NCI-H2196 treated with DMSO at 0.1 percent for 48 hours (cell line): ENCODE measurements around the gene CACNA1B.
"Not testable (repeated sequence)": the region's sequence is repeated elsewhere in the genome, so short reads cannot be mapped to it uniquely, and the experiment has no call there.

Source experiments
- DNase-seq: peaks from one replicate; lab custom pipeline; 2025; ENCODE audit not compliant: unreplicated experiment; lab: John Stamatoyannopoulos, UW

CACNA1B gene

DNA sequence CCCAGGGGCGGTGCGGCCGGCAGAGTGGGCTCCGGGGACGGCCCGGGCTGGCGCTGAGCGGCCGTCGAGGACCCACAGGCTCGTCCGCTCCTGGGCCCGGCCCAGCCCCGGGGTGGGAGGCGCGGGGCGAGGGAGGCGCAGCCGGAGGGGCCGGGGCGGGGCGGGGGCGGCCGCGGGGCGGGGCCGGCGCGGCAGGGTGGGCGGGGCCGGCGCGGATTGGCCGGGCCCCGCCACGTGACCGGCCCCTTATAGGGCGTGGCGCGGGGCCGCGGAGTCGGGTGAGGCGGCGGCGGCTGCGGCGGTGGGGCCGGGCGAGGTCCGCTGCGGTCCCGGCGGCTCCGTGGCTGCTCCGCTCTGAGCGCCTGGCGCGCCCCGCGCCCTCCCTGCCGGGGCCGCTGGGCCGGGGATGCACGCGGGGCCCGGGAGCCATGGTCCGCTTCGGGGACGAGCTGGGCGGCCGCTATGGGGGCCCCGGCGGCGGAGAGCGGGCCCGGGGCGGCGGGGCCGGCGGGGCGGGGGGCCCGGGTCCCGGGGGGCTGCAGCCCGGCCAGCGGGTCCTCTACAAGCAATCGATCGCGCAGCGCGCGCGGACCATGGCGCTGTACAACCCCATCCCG is at the start of gene CACNA1B:
TSS of gene CACNA1B (plus strand) at position 277 of the 617 bp plus-strand sequence. CDS start at position 429, 152 bp downstream.
- DNase-seq: not testable (repeated sequence)

DNA sequence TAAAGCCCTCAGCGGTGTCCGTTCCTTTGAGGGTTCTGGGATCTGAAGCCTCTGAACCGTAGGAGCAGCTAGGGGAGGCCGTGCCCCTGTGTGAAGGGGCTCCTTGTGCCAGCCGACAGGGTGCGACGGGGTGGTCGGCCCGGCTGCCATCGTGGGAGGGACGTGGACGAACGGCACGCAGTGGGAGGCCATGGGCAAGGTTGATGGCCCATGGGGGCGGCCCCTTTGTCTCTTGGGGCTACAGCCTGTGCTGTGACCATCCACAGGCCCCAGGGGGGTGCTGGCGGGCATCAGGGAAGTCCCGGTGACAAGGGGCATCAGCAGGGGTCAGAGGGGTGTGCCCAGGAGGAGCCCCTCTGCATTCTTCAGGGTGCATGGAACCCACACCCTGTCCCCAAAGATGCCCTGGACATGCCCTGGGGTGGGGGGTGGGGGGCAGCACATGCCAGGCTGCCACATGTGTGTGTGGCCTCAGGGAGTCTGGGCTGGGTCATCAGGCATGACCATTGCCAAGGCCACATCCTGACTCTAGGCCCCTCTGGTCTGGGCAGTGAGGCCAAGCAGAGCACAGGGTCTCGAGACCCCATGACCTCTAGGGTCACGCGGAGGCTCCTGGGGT is 49.6 kb upstream of the CACNA1B start:
- DNase-seq: no peak

DNA sequence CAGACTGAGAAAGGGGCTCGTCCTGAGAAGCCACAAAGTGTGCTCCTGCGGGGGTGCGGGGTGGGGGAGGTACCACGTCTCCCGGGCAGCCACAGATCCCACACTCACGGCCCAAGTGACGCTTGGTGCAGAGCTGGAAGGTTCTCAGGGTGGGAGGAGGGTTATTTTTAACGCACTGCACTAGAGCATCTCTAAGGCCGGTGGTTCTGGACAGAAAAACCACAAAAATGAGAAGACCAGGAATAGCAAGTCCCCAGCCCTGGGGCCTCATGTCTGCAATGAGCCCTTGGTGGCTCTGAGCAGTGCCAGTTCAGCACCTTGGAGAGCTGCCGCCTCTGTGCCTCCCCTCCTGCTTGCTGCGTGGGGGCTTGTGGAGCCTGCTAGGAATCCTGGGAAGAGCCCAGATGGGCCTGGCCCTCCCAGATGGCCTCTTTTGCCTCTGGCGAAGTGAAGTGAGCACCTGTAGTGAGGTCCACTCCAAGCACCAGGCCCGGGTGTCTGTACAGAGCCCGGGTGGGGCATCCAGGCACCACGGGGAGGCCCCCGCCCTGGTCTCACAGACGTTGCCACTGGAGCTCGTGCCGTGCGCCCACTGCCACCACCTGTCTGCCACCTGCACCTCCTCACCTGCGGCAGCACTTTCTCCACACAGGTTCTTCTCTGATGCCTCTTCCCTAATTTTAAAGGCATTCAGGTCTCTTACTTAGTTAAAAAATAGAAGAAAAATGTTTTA is 48.9 kb upstream of the CACNA1B start:
- no peak for DNase-seq

DNA sequence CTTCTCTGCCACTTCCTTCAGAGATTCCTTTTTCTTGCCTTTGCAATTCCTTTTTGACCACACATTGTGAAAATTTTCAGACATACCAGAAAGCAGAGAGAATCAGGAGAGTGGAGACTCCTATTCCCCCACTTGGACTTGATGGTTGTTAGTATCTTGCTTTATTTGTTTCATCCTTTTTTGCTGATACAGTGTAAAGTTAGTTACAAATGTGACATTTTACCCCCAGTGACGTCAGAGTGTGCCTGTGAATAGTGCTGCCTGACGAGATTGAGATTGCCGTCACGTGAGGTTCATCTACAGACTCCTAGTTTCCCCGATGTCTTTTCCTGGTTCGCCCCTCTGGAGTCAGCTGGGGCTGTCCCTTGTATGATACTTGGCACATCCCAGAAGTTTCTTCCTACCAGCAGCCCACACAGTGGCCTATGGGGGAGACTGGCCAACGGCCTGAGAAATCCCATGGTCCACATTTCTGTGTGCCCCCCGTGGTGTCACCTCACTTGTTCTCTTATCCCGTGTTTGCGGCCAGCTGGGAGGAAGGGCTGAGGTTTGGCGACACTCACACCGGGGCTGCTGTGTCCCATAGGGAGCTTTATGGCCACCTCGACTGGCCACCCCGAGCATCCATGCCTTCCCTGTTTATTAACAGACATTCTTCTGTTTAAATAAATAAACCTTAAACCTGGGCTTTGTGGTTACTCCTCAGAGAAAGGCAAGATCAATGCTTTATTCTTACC is 48.2 kb upstream of the CACNA1B start:
- no peak for DNase-seq

DNA sequence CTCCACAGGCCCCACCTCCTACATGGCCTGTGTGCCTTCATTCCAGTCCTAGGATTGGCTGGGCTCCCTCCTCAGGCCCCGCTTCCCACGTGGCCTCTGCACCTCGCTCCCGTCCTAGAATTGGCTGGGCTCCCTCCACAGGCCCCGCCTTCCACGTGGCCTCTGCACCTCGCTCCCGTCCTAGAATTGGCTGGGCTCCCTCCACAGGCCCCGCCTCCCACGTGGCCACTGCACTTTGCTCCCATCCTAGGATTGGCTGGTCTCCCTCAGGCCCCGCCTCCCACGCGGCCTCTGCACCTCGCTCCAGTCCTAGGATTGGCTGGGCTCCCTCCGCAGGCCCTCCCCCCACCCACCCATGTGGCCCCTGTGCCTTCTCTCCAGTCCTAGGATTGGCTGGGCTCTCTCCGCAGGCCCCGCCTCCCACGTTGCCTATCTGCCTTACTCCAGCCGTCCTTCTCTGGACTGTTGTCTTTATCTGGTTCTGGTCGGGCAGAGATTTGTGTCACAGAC is 45.3 kb upstream of the CACNA1B start:
- no peak for DNase-seq

DNA sequence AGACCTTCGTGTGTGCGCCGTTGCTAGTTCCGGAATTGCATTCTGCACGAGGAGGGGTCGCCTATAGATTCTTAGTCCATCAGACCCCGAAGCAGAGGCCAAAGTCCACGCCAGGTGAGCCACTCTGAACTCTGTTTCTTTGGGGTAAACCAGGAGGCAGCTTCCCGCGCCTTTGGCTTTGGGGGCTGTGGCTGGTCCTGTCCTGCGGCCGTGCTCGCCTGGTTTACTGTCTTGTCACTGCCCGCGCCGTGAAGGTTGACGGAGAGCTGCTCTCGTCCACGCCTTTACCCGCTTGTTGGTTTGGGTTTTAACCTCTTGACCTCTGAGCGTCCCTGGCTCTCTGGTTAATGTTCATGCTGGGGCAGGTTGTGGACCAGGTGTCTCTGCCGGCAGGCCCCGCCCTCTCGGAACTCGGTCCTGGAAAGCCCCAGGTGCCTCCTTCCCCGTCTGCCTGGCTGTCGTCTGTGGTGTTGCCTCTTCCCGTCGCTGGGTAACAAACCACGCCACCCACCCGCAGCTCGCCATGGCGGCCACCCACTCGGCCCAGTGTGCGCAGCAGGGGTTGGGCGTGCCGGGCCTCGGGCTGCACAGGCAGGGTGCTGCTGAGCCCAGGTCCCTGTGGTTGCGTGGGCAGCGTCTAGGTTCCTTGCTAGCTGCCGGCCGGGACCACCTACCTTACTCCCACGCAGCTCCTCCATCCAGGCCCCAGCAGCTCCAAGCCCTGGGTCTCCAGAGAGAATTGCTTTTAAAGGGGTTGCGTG is 44.6 kb upstream of the CACNA1B start:
- no peak for DNase-seq

DNA sequence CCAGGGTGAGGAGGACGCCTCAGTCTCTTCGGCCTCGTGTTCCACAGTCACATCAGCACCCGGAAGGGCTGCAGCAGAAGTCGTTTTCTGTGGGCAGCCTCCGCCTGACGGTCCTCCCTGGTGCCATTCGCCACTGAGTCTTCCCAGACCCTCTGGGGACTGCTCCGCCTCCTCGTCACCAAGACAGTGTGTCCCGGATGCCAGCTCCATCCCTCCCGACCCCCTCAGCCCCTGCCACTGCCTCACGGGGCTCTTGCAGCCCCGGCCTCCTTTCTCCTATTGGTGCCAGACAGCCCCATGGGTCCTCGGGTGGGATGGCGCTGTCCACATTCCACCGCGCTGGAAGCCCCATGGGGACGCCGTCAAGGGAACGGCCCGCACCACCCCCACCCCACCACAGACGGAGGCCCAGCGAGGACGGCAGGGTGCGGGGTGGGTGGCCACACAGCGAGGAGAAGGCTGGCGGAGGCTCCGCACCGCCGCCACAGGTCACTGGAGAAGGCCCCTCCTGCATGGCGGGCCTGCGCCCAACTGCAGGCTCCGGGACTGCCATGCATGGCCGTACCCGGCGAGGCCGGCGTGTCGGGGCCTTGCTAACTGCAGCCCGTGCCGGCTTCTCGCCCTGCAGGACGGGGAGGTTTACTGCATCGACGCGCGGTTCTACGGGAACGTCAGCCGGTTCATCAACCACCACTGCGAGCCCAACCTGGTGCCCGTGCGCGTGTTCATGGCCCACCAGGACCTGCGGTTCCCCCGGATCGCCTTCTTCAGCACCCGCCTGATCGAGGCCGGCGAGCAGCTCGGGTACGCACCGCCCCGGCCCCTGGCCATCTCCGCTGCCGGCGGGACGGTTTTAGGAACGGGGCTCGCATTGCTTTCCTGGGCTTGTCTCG is 43.6 kb upstream of the CACNA1B start:
- DNase-seq: no peak

DNA sequence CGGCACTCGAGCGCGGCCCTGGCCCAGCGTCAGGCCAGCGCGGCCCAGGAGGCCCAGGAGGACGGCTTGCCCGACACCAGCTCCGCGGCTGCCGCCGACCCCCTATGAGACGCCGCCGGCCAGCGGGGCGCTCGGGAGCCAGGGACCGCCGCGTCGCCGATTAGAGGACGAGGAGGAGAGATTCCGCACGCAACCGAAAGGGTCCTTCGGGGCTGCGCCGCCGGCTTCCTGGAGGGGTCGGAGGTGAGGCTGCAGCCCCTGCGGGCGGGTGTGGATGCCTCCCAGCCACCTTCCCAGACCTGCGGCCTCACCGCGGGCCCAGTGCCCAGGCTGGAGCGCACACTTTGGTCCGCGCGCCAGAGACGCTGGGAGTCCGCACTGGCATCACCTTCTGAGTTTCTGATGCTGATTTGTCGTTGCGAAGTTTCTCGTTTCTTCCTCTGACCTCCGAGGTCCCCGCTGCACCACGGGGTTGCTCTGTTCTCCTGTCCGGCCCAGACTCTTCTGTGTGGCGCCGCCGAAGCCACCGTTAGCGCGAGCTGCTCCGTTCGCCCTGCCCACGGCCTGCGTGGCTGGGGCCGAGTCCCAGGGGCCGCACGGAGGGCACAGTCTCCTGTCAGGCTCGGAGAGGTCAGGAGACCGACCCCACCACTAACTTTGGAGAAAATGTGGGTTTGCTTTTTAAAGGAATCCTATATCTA is 42.6 kb upstream of the CACNA1B start:
- no peak for DNase-seq

DNA sequence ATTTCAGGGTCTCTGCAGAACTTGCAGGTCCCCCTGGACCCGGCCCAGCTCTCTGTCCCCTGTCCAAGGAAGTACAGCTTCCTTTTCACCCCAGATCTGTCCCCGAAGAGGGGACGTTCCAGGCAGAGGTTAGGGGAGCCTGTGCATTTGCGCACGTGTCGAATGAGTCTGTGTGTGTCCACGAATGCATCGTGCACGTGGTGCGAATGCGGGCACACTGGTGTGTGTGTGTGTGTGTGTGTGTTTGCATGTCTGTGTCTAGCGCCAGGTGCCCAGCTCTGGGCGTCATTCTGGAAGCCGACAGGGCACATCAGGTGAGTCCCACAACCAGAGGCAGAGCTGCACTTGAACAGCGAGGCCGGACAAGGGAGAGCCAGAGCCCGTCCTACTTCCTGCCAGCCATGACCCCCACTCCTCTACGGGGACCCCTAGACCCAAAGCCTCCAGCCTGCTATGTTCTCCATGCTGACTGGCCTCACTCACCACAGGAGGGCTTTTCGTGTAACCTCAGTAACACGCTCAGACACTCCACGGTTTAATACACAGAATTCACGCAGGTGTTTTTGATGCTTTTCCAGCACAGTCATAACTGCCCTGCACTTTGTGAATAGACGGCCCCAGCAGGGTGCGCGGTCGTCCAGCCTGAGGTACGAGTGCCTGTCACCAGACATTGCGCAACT is 41.3 kb upstream of the CACNA1B start:
- DNase-seq: no peak

DNA sequence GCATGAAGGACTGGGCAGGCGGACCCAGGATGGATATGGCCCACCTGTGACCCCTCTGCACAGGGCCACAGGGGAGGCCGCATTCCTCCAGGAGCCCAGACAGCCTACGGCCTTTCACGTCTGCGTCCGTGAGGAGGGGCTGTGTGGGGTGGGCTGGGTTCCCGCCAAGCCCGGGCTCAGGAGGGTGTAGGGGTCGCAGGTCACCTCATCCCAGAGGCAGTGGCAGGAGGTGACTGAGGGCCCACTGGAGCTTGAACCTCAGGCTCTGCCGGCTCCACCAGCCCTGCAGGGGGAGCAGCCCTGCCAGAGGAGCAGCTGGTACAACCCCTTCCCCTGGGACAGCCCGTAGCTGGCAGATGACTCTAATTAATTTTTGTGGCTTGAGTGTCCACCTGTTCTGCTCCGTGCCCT is 40.7 kb upstream of the CACNA1B start:
- DNase-seq: no peak

DNA sequence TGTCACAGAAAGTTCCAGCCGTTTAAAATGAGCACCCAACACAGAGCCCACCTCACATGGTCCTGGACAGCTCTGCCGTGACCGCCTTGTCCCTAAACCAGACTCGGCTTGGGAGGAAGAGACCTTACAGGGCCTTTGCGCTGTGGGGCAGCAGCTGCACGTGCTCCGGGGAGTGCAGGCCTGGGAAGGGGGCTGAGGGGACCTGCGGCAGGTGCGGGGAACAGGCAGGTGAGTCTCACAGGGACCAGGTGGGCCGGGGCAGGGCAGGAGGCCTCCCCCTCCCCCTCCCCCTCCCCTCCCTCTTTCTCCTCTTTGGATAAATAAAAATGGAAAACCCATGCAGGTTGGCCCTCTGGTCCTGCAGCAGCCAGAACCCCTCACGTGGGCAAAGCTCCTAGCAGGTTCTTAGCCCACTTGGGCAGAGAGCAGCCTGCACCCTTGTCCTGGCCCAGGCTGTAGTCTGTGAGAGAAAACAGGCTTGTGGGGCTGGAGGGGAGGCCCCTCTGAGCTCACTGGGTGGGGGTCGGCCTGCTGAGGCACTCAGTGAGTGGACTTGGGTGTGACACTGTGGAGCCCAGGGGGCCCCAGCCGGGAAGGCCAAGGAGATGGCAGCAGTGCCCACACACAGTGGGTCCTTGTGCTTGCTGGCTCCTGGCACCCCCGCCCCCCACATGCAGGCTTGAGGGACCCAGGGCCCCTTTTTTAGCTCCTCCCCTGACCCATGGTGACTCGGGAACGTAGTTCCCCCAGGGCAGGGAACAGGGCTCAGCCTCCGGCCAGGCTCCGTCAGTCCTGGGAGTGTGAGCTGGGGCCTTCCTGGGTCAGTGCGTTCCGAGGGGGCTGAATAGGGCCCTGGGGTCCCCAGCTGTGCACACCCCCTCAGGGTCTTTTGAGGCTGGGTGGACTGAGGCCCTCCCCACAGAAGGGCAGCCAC is 40.0 kb upstream of the CACNA1B start:
- no peak for DNase-seq

DNA sequence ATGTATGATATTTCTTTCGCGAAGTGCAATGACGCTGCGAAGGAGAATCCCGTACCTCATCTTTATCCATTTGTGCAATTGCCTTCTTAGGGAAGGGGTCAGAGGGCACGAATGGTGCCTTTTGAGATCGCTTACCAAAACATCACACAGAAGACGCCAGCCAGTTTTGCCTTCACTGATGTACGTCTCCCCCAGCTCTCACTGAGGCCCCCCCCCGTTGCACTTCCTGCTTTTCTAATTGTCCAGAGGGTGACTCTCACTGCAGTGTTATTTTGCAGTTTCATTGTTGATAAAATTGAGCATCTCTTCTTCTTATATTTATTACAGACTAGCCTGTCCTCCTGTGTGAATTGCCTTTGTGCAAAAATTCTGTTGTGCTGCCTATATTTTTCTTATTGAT is 39.0 kb upstream of the CACNA1B start:
- DNase-seq: no peak

DNA sequence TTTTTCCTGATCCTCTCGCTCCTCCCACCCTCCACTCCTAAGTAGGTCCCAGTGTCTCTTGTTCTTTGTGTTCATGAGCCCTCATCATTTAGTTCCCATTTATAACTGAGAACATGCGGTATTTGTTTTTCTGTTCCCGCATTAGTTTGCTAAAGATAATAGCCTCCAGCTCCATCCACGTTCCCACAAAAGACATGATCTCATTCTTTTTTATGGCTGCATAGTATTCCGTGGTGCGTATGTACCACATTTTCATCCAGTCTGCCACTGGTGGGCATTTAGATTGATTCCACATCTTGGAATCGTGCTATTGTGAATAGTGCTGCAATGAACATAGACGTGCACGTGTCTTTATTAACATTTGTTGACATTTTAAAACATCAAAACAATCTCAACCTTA is 34.2 kb upstream of the CACNA1B start:
- no peak for DNase-seq

DNA sequence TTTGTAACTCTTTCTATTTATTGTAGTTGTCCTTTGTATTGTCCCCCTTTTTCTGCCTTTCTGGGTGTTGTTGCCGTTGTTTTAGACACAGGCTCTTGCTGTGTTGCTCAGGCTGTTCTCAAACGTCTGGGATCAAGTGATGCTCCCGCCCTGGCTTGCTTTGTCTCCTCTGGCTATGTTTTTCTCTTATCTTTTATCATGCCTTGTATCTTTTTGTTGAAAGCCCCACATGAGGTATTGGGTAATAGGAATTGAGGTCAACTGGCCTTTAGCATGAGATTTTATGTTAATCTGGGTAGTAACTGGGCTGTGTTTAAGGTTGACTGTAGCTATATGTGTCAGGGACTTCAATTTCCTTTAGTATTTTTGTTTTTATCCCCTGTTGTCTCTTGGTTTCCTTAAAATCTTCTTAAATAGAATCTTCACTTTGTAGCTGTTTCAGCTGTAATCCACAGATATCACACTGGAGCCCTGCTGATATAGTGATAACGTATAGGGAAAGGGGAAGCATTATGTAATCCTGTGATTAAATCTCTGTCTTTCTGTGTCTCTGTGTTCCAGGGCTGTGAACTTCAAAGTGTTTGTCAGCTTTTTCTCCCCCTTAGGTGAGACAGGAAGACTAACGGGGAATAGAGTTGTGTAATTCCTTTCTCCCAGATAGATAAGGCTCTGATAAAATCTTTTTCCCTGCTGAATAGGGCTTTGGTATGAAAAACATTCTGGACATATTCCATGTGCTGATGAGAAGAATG is 25.9 kb upstream of the CACNA1B start:
- DNase-seq: no peak

DNA sequence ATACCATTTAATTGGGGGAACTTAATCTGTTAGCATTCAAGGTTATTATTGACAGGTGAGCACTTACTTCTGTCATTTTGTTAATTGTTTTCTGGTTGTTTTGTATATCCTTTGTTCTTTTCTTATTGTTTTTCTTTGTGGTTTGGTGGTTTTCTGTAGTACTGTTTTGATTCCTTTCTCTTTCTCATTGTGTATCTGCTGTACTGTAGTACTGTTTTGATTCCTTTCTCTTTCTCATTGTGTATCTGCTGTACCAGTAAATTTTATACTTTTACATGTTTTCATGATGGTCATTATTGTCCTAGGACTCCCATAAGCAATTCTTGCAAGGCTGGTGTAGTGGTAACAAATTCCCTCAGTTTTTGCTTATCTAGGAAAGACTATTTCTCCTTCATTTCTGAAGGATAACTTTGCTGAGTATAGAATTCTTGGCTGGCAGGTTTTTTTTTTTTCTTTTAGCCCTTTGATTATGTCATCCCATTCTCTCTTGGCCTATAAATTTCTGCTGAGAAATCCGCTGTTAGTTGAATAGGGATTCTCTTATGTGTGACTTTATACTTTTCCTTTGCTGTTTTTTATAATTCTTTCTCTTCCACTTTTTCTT is 24.1 kb upstream of the CACNA1B start:
- DNase-seq: no peak

DNA sequence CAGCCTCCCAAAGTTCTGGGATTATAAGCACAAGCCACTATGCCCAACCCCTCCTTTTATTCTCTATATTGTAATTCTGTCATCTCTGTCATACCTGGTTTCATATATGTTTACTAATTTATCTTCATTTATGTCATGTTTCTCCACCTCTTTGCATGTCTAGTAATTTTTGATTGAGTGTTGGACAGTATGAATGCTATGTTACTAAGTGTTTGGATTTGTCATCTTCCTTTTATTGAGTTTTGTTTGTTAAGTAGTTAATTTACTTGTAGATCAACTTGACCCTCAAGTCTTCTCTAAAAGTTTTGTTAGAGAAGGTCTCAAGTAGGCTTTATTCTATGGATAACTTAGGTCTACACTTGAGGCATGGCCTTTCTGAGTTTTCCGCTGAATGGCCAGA is 17.2 kb upstream of the CACNA1B start:
- DNase-seq: no peak
